Astrocyte (in vitro differentiated cells and primary cell): ENCODE measurements around the gene PLEKHM3. TPM values are rescaled to one million over a fixed set of nuclear protein-coding genes. Genes with fewer than 3 reads are reported as not detected.
"Not testable (repeated sequence)": the region's sequence is repeated elsewhere in the genome, so short reads cannot be mapped to it uniquely, and the experiment has no call there.

Experiments
- DNase-seq: peaks from one replicate; pipeline ENCODE4 v3.0.0-alpha.2; 2010; ENCODE audit warnings: low read depth
- FAIRE-seq: peaks from 2 replicates; lab custom pipeline; 2011; peaks lifted over from hg19 to GRCh38; lab: Jason Lieb, UNC
- H2AFZ ChIP-seq: 2 replicates; pipeline ENCODE4 v1.6.0; 2012; ENCODE audit warnings: low read depth, low read length, inconsistent platforms
- H3K27ac ChIP-seq: 2 replicates; pipeline ENCODE4 v1.5.1; 2011; ENCODE audit warnings: low read depth, low read length, inconsistent platforms
- H3K27me3 ChIP-seq: 2 replicates; pipeline ENCODE4 v1.6.0; 2011; ENCODE audit warnings: low read length, inconsistent platforms; ENCODE audit not compliant: insufficient read depth
- H3K36me3 ChIP-seq: 2 replicates; pipeline ENCODE4 v1.5.1; 2011; ENCODE audit warnings: low read length, inconsistent platforms; ENCODE audit not compliant: insufficient read depth
- H3K4me1 ChIP-seq: 2 replicates; pipeline ENCODE4 v1.5.1; 2011; ENCODE audit warnings: low read length, inconsistent platforms; ENCODE audit not compliant: insufficient read depth
- H3K4me2 ChIP-seq: 2 replicates; pipeline ENCODE4 v1.6.0; 2012; ENCODE audit warnings: low read length, inconsistent platforms
- H3K4me3 ChIP-seq: 2 replicates; pipeline ENCODE4 v1.5.1; 2011; ENCODE audit warnings: low read depth, mild to moderate bottlenecking, low read length, inconsistent platforms; ENCODE audit not compliant: insufficient read depth
- H3K79me2 ChIP-seq: 2 replicates; pipeline ENCODE4 v1.6.0; 2012; ENCODE audit warnings: mild to moderate bottlenecking, low read length, inconsistent platforms; ENCODE audit not compliant: insufficient read depth
- H3K9ac ChIP-seq: 2 replicates; pipeline ENCODE4 v1.6.0; 2012; ENCODE audit warnings: mild to moderate bottlenecking, low read length, inconsistent platforms
- H3K9me3 ChIP-seq: 2 replicates; pipeline ENCODE4 v1.5.1; 2012; ENCODE audit warnings: low read depth, mild to moderate bottlenecking, low read length, inconsistent platforms; ENCODE audit not compliant: insufficient read depth
- H4K20me1 ChIP-seq: 2 replicates; pipeline ENCODE4 v1.6.0; 2012; ENCODE audit warnings: low read length, inconsistent platforms; ENCODE audit not compliant: insufficient read depth
- H3K27ac Mint-ChIP-seq: one replicate; pipeline ENCODE4 v1.8.0; 2021; ENCODE audit warnings: mild to moderate bottlenecking, mixed read lengths; ENCODE audit not compliant: unreplicated experiment
- H3K27me3 Mint-ChIP-seq: one replicate; pipeline ENCODE4 v1.8.0; 2021; ENCODE audit warnings: low read depth, mixed read lengths; ENCODE audit not compliant: unreplicated experiment
- H3K36me3 Mint-ChIP-seq: one replicate; pipeline ENCODE4 v1.8.0; 2021; ENCODE audit warnings: low read depth, mixed read lengths; ENCODE audit not compliant: unreplicated experiment
- H3K4me1 Mint-ChIP-seq: one replicate; pipeline ENCODE4 v1.8.0; 2021; ENCODE audit warnings: low read depth, mixed read lengths; ENCODE audit not compliant: unreplicated experiment
- H3K4me3 Mint-ChIP-seq: one replicate; pipeline ENCODE4 v1.8.0; 2021; ENCODE audit warnings: mild to moderate bottlenecking, moderate library complexity, mixed read lengths; ENCODE audit not compliant: unreplicated experiment
- H3K9me3 Mint-ChIP-seq: one replicate; pipeline ENCODE4 v1.8.0; 2021; ENCODE audit warnings: mild to moderate bottlenecking, mixed read lengths; ENCODE audit not compliant: unreplicated experiment
- CTCF ChIP-seq: IDR thresholded peaks from 2 replicates; pipeline ENCODE4 v1.5.1; 2011; ENCODE audit warnings: low read depth, mild to moderate bottlenecking, inconsistent platforms, low read length, moderate library complexity; ENCODE audit not compliant: insufficient read depth
- EZH2 ChIP-seq: IDR thresholded peaks from 2 replicates; pipeline ENCODE4 v1.6.1; 2012; ENCODE audit warnings: mild to moderate bottlenecking, low read length, inconsistent platforms; ENCODE audit not compliant: insufficient read depth
- total RNA-seq: library from RNA; stranded (reverse); gene quantifications from 2 replicates; pipeline ENCODE4 v1.2.1, GENCODE V29; 2021

PLEKHM3 gene
- total RNA-seq, 1 donor from 2014 or later = 9.1 TPM

- no peaks in the 10 kb centered on the region for H3K9me3 ChIP-seq
- H3K27ac Mint-ChIP-seq = peak overlapping the region; percentile 53
- no peak overlapping the region for H3K27ac ChIP-seq
- H3K27me3 ChIP-seq = no peaks in the 10 kb centered on the region
- no peak overlapping the region for H3K4me3 Mint-ChIP-seq
- H3K27me3 Mint-ChIP-seq = peaks cover 4% of the 10 kb centered on the region
- FAIRE-seq = no peak
- H3K4me1 ChIP-seq = peaks cover 4% of the 10 kb centered on the region
- H2AFZ ChIP-seq = no peak overlapping the region
- H3K4me3 ChIP-seq = no peak overlapping the region
- H3K4me2 ChIP-seq = no peak overlapping the region
- peaks cover 3% of the 10 kb centered on the region for H3K9me3 Mint-ChIP-seq
- H3K9ac ChIP-seq = no peak overlapping the region
- no peak for DNase-seq
- no peaks in the 10 kb centered on the region for H3K36me3 ChIP-seq
- peaks cover 1% of the 10 kb centered on the region for H3K36me3 Mint-ChIP-seq
- H4K20me1 ChIP-seq = no peaks in the 10 kb centered on the region
- no peaks in the 10 kb centered on the region for H3K79me2 ChIP-seq
- no peak for TF ChIP-seq CTCF
- no peak for TF ChIP-seq EZH2
- peaks cover 17% of the 10 kb centered on the region for H3K4me1 Mint-ChIP-seq
Observed at GRCh38 chr2:207813221-207813916, 212.0 kb downstream of the PLEKHM3 start.

DNA sequence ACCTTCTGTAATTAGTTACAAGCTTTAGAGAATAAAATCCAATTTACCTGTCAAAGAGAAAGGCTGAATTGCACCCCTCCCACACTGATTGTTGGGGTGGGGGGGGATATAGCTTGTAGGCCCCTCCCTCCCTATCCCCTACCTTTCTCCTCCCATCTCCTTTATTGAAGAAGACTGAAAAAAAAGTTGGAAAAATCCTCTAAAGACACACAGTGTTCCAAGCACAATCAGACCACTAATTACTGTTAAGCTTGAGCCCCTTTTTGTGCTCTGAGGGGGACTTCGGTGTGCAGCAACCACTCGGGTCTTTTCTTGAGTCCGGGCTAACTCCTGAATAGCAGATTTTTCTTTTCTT, 212.6 kb downstream of the PLEKHM3 start:
- no peak for DNase-seq
- peaks cover 4% of the 10 kb centered on the region for H3K4me1 ChIP-seq
- no peak overlapping the region for H3K4me3 Mint-ChIP-seq
- H3K4me2 ChIP-seq = no peak overlapping the region
- FAIRE-seq = no peak
- no peaks in the 10 kb centered on the region for H3K27me3 ChIP-seq
- peaks cover 3% of the 10 kb centered on the region for H3K9me3 Mint-ChIP-seq
- H3K4me1 Mint-ChIP-seq = peaks cover 17% of the 10 kb centered on the region
- no peaks in the 10 kb centered on the region for H3K36me3 ChIP-seq
- no peaks in the 10 kb centered on the region for H3K79me2 ChIP-seq
- TF ChIP-seq EZH2 (no peak), CTCF (no peak)
- H3K9ac ChIP-seq = no peak overlapping the region
- H3K27me3 Mint-ChIP-seq = peaks cover 4% of the 10 kb centered on the region
- no peak overlapping the region for H3K27ac ChIP-seq
- peaks cover 1% of the 10 kb centered on the region for H3K36me3 Mint-ChIP-seq
- H4K20me1 ChIP-seq = no peaks in the 10 kb centered on the region
- peak overlapping the region; percentile 26 for H2AFZ ChIP-seq
- H3K27ac Mint-ChIP-seq = no peak overlapping the region
- H3K9me3 ChIP-seq = no peaks in the 10 kb centered on the region
- no peak overlapping the region for H3K4me3 ChIP-seq

DNA sequence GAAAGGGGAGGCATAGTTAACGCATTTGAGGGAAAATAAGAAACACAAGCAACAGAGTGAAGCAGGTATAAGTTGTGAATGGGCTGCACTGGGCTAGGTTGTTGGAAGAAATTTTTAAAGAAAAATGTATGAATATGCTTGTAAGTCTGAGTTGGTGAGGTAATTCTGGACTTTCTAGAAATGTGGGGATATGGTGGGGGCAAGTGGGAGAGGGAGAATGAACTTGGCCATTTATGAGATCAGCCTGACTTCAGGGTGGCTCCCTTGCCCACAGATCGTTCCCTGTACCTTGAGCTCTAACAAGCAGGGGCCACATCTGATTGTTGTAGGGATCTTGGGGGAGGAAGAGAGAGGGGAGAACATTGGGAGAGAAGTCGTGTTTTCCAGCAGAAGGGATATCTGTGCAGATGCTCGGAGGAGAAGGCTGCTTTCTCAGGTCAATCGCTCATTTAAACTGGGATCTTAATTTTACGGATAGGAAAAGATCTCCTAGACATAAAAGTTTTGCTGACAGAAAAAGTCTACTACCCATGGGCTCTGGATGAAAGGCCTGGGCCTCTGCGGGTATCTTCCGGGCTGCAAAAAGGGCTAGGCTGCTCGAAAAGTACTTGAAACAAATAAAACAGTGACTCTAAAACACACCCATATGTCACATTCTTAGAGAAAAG, 213.1 kb downstream of the PLEKHM3 start:
- no peaks in the 10 kb centered on the region for H3K27me3 ChIP-seq
- no peak overlapping the region for H3K27ac ChIP-seq
- no peaks in the 10 kb centered on the region for H3K36me3 ChIP-seq
- H3K9me3 ChIP-seq = no peaks in the 10 kb centered on the region
- peaks cover 4% of the 10 kb centered on the region for H3K27me3 Mint-ChIP-seq
- TF ChIP-seq CTCF (no peak), EZH2 (no peak)
- H3K27ac Mint-ChIP-seq = no peak overlapping the region
- no peak for DNase-seq
- no peak overlapping the region for H3K4me2 ChIP-seq
- H3K9me3 Mint-ChIP-seq = peaks cover 3% of the 10 kb centered on the region
- H3K4me3 ChIP-seq = no peak overlapping the region
- no peaks in the 10 kb centered on the region for H3K79me2 ChIP-seq
- no peak overlapping the region for H2AFZ ChIP-seq
- FAIRE-seq = no peak
- H3K4me1 ChIP-seq = peaks cover 4% of the 10 kb centered on the region
- no peak overlapping the region for H3K9ac ChIP-seq
- H3K36me3 Mint-ChIP-seq = peaks cover 1% of the 10 kb centered on the region
- peaks cover 20% of the 10 kb centered on the region for H3K4me1 Mint-ChIP-seq
- H4K20me1 ChIP-seq = no peaks in the 10 kb centered on the region
- no peak overlapping the region for H3K4me3 Mint-ChIP-seq

DNA sequence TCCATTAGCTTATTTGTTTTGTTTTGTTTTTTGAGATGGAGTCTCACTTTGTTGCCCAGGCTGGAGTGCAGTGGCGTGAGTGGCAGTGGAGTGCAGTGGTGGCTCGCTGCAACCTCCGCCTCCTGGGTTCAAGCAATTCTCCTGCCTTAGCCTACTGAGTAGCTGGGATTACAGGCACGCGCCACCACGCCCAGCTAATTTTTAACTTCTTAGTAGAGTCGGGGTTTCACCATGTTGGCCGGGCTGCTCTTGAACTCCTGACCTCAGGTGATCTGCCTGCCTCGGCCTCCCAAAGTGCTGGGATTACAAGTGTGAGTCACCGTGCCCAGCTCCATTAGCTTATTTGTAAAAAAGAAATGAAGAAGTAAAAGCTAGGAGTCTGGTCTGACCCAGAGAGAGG, 213.7 kb downstream of the PLEKHM3 start:
- not testable (repeated sequence) for H3K9me3 ChIP-seq, DNase-seq, FAIRE-seq, H3K27me3 ChIP-seq, H3K27ac Mint-ChIP-seq, H2AFZ ChIP-seq, H3K9ac ChIP-seq, H3K9me3 Mint-ChIP-seq, H3K79me2 ChIP-seq, H3K4me3 ChIP-seq, H3K4me2 ChIP-seq, H4K20me1 ChIP-seq, H3K36me3 ChIP-seq, H3K27me3 Mint-ChIP-seq, H3K4me1 ChIP-seq, H3K36me3 Mint-ChIP-seq, H3K27ac ChIP-seq, H3K4me3 Mint-ChIP-seq
- peaks cover 20% of the 10 kb centered on the region for H3K4me1 Mint-ChIP-seq
